ENCODE results near the gene MRC2.

MRC2 gene

DNA sequence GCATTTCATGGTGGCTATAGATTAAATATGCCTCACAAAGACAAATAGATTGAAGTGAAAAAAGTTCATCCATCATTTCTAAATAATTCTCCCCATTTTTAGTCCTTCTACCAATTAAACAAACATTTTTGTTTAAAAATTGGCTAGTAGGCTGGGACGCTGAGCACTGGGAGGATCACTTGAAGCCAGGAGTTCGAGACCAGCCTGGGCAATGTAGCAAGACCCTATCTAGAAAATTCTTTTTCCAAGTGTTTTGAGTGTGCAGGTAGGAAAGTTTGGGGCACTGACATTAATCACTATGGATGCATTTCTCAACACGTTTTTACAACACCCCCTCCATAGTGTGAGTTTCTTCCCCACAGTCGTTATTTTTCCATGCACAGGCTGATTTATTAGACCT lies 56.7 kb downstream of the MRC2 start:
- H3K9me2 ChIP-seq (replicated peaks; ENCODE audit: insufficient read depth, low read length): no peaks in the 10 kb centered on the region
- no peak overlapping the region for H3K4me3 ChIP-seq (ENCODE audit: low read length)
- H3K4me2 ChIP-seq (ENCODE audit: low read depth, low read length): no peak overlapping the region
- no peak overlapping the region for H3K9ac ChIP-seq (ENCODE audit: low read length)
- no peaks in the 10 kb centered on the region for H3F3A ChIP-seq (ENCODE audit: insufficient read depth, low read length)
- no peak for DNase-seq
- no peaks in the 10 kb centered on the region for H3K36me3 ChIP-seq (replicated peaks; ENCODE audit: insufficient read depth, low read length)
- H3K4me1 ChIP-seq (ENCODE audit: low read length): no peaks in the 10 kb centered on the region
- no peak overlapping the region for H2AFZ ChIP-seq (ENCODE audit: low read length)
- no peaks in the 10 kb centered on the region for H3K9me3 ChIP-seq (replicated peaks; ENCODE audit: insufficient read depth, low read length)
- no peaks in the 10 kb centered on the region for H3K79me2 ChIP-seq (ENCODE audit: low read length)
- no peak overlapping the region for H3K27ac ChIP-seq (ENCODE audit: low read length)
- no peaks in the 10 kb centered on the region for H3K27me3 ChIP-seq (replicated peaks; ENCODE audit: insufficient read depth, low read length)
- no peaks in the 10 kb centered on the region for H4K20me1 ChIP-seq (ENCODE audit: insufficient read depth, low read length)
- no peak for TF ChIP-seq EZH2phosphoT487 (IDR thresholded peaks at IDR 0.05; ENCODE audit: low read length)
- no peak for TF ChIP-seq EZH2 (optimal IDR thresholded peaks at IDR 0.05; ENCODE audit: low read depth, low read length)
- TF ChIP-seq, protein P1, sequence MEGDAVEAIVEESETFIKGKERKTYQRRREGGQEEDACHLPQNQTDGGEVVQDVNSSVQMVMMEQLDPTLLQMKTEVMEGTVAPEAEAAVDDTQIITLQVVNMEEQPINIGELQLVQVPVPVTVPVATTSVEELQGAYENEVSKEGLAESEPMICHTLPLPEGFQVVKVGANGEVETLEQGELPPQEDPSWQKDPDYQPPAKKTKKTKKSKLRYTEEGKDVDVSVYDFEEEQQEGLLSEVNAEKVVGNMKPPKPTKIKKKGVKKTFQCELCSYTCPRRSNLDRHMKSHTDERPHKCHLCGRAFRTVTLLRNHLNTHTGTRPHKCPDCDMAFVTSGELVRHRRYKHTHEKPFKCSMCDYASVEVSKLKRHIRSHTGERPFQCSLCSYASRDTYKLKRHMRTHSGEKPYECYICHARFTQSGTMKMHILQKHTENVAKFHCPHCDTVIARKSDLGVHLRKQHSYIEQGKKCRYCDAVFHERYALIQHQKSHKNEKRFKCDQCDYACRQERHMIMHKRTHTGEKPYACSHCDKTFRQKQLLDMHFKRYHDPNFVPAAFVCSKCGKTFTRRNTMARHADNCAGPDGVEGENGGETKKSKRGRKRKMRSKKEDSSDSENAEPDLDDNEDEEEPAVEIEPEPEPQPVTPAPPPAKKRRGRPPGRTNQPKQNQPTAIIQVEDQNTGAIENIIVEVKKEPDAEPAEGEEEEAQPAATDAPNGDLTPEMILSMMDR (IDR thresholded peaks at IDR 0.05; ENCODE audit: low read length): no peak

DNA sequence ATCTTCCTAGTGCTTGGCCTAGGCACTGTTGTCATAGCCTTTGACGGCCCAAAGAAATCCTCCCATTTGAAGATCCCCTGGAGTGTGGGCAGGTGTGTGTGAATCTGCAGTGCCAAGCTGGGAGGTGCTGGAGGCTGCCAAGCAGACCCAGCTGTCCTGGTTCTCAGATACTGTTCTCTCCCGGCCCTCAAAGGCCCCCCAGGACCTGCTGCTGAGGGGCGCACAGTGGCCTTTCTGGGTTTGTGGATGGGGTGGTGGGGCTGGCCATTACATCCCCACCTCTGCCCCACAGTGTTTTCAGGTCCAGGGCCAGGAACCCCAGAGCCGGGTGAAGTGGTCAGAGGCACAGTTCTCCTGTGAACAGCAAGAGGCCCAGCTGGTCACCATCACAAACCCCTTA lies 60.5 kb downstream of the MRC2 start:
- Histone ChIP-seq H3K4me3 (ENCODE audit: low read length) (no peak overlapping the region), H3K4me1 (ENCODE audit: low read length) (no peaks in the 10 kb centered on the region), H3F3A (ENCODE audit: insufficient read depth, low read length) (no peaks in the 10 kb centered on the region), H3K4me2 (ENCODE audit: low read depth, low read length) (no peak overlapping the region), H4K20me1 (ENCODE audit: insufficient read depth, low read length) (no peaks in the 10 kb centered on the region), H2AFZ (ENCODE audit: low read length) (no peak overlapping the region), H3K36me3 (replicated peaks; ENCODE audit: insufficient read depth, low read length) (no peaks in the 10 kb centered on the region), H3K27me3 (replicated peaks; ENCODE audit: insufficient read depth, low read length) (no peaks in the 10 kb centered on the region), H3K9me3 (replicated peaks; ENCODE audit: insufficient read depth, low read length) (no peaks in the 10 kb centered on the region), H3K27ac (ENCODE audit: low read length) (no peak overlapping the region), H3K79me2 (ENCODE audit: low read length) (no peaks in the 10 kb centered on the region), H3K9me2 (replicated peaks; ENCODE audit: insufficient read depth, low read length) (no peaks in the 10 kb centered on the region), H3K9ac (ENCODE audit: low read length) (no peak overlapping the region)
- DNase-seq: no peak
- TF ChIP-seq, protein P1 (IDR thresholded peaks at IDR 0.05; ENCODE audit: low read length): no peak
- TF ChIP-seq EZH2 (optimal IDR thresholded peaks at IDR 0.05; ENCODE audit: low read depth, low read length) (no peak), EZH2phosphoT487 (IDR thresholded peaks at IDR 0.05; ENCODE audit: low read length) (no peak)

DNA sequence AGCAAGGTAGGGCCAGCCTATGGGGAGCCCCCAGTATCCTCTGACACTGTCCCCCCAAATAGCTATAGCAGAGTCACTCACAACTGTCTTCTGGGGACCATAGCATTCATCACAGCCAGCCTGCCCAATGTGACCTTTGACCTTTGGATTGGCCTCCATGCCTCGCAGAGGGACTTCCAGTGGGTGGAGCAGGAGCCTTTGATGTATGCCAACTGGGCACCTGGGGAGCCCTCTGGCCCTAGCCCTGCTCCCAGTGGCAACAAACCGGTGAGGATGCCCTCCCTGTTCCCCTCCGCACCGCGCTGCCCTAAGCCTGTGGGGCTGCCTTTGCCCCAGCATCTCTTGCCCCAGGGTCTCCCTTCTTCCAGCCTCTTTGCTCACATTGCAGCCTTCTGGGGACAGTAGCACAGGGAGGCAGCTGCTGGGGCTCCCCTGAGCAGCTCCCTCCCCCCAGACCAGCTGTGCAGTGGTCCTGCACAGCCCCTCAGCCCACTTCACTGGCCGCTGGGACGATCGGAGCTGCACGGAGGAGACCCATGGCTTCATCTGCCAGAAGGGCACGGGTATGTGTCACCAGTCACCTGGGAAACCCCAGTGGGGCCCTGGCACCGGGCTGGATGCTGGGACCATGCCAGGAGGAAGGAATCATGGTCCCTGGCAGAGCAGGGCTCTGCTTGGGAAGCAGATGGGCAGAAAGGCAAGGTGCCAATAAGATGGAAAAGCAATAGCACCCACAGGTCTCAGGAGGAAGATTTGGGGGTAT lies 61.1 kb downstream of the MRC2 start:
- H3K4me1 ChIP-seq (ENCODE audit: low read length): no peaks in the 10 kb centered on the region
- H3F3A ChIP-seq (ENCODE audit: insufficient read depth, low read length): no peaks in the 10 kb centered on the region
- TF ChIP-seq EZH2phosphoT487 (IDR thresholded peaks at IDR 0.05; ENCODE audit: low read length): no peak
- TF ChIP-seq EZH2 (optimal IDR thresholded peaks at IDR 0.05; ENCODE audit: low read depth, low read length): no peak
- TF ChIP-seq, protein P1 (IDR thresholded peaks at IDR 0.05; ENCODE audit: low read length): no peak
- no peak overlapping the region for H2AFZ ChIP-seq (ENCODE audit: low read length)
- DNase-seq: no peak
- H3K27me3 ChIP-seq (replicated peaks; ENCODE audit: insufficient read depth, low read length): no peaks in the 10 kb centered on the region
- H3K79me2 ChIP-seq (ENCODE audit: low read length): no peaks in the 10 kb centered on the region
- no peaks in the 10 kb centered on the region for H4K20me1 ChIP-seq (ENCODE audit: insufficient read depth, low read length)
- no peaks in the 10 kb centered on the region for H3K9me2 ChIP-seq (replicated peaks; ENCODE audit: insufficient read depth, low read length)
- no peaks in the 10 kb centered on the region for H3K9me3 ChIP-seq (replicated peaks; ENCODE audit: insufficient read depth, low read length)
- H3K9ac ChIP-seq (ENCODE audit: low read length): no peak overlapping the region
- H3K4me3 ChIP-seq (ENCODE audit: low read length): no peak overlapping the region
- no peak overlapping the region for H3K27ac ChIP-seq (ENCODE audit: low read length)
- no peaks in the 10 kb centered on the region for H3K36me3 ChIP-seq (replicated peaks; ENCODE audit: insufficient read depth, low read length)
- no peak overlapping the region for H3K4me2 ChIP-seq (ENCODE audit: low read depth, low read length)

Data from MM.1S (cell line).